IPS-18a (cell line): ENCODE results near the gene ALDH4A1.

Source experiments
- H3K27ac ChIP-seq: one replicate; pipeline ENCODE4 v1.5.1; 2013; ENCODE audit warnings: low read length
- H3K27me3 ChIP-seq: one replicate; pipeline ENCODE4 v1.6.1; 2013; ENCODE audit warnings: mild to moderate bottlenecking, low read length; ENCODE audit not compliant: control insufficient read depth, insufficient read depth
- H3K36me3 ChIP-seq: one replicate; pipeline ENCODE4 v1.6.1; 2013; ENCODE audit warnings: low read depth, low read length; ENCODE audit not compliant: control insufficient read depth
- H3K4me1 ChIP-seq: one replicate; pipeline ENCODE4 v1.6.1; 2013; ENCODE audit warnings: low read depth, low read length; ENCODE audit not compliant: control insufficient read depth
- H3K4me3 ChIP-seq: one replicate; pipeline ENCODE4 v1.5.1; 2013; ENCODE audit warnings: low read length
- H3K9ac ChIP-seq: one replicate; pipeline ENCODE4 v1.6.1; 2013; ENCODE audit warnings: mild to moderate bottlenecking, low read length, moderate library complexity
- H3K9me3 ChIP-seq: one replicate; pipeline ENCODE4 v1.6.1; 2013; ENCODE audit warnings: low read depth, low read length; ENCODE audit not compliant: control insufficient read depth

The ALDH4A1 gene

GRCh38 chr1:18936814-18937481 is 34.6 kb upstream of the ALDH4A1 start:
- no peak overlapping the region for H3K9ac ChIP-seq
- no peaks in the 10 kb centered on the region for H3K36me3 ChIP-seq
- H3K27me3 ChIP-seq = no peaks in the 10 kb centered on the region
- H3K4me1 ChIP-seq = peaks cover 24% of the 10 kb centered on the region
- no peak overlapping the region for H3K27ac ChIP-seq
- no peaks in the 10 kb centered on the region for H3K9me3 ChIP-seq
- H3K4me3 ChIP-seq = no peak overlapping the region

DNA sequence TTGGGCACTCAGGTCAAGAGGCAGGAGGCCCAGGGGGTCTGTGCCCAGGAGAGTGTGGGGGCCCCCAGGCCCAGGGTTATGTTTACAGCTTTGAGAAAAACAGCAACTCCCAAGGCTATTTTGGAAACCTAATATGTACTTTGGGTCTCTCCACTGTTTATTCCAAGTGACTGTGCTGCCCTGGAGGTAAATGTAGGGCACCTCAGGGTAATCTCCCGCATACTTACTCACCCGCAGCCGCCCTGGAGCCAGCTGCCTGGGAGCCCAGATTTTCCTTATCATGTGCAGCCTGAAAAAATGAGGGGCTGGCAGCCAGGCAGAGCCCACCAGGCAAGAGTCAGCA is 34.1 kb upstream of the ALDH4A1 start:
- no peak overlapping the region for H3K27ac ChIP-seq
- H3K4me3 ChIP-seq = no peak overlapping the region
- no peak overlapping the region for H3K9ac ChIP-seq
- no peaks in the 10 kb centered on the region for H3K36me3 ChIP-seq
- H3K27me3 ChIP-seq = no peaks in the 10 kb centered on the region
- no peaks in the 10 kb centered on the region for H3K9me3 ChIP-seq
- peaks cover 20% of the 10 kb centered on the region for H3K4me1 ChIP-seq

DNA sequence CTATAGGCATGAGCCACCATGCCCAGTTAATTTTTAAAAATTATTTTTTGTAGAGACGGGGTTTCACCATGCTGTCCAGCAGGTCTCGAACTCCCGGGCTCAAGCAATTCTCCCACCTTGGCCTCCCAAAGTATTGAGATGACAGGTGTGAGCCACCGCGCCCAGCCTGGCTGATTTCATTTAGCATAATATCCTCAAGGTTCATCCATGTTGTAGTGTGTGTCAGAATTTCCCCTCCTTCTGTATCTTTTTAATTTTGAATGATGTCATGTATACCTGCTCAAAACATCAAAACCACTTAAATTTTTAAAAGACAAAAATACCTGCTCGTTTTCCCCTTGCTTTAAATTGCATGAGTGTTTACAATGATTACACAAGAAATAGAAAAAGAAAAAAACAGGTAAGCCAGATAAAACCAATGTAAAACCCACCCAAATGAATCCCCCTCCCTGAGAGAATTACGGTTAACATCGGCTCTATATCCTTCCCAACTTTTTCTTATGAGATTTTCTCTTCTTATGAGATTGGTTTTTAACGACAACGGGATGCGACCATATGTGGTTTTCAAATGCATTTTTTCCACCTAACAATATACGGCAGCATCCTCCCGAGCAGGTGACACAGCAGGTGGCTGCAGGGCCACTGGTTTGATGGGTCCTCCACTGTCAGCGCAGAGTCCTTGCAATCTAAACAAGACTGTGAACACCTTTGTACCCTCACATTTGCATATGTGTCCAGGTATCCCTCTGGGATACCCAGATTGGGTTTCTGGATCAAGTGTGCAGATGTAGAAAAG is 32.0 kb upstream of the ALDH4A1 start:
- Histone ChIP-seq H3K4me1 (peaks cover 12% of the 10 kb centered on the region), H3K9ac (no peak overlapping the region), H3K36me3 (no peaks in the 10 kb centered on the region), H3K4me3 (no peak overlapping the region), H3K27me3 (no peaks in the 10 kb centered on the region), H3K27ac (no peak overlapping the region), H3K9me3 (no peaks in the 10 kb centered on the region)

- H3K36me3 ChIP-seq = no peaks in the 10 kb centered on the region
- H3K9ac ChIP-seq = no peak overlapping the region
- no peaks in the 10 kb centered on the region for H3K27me3 ChIP-seq
- H3K4me3 ChIP-seq = no peak overlapping the region
- peaks cover 6% of the 10 kb centered on the region for H3K4me1 ChIP-seq
- H3K27ac ChIP-seq = no peak overlapping the region
- no peaks in the 10 kb centered on the region for H3K9me3 ChIP-seq
These were observed 30.5 kb upstream of the ALDH4A1 start for GRCh38 chr1:18932879-18933278.

DNA sequence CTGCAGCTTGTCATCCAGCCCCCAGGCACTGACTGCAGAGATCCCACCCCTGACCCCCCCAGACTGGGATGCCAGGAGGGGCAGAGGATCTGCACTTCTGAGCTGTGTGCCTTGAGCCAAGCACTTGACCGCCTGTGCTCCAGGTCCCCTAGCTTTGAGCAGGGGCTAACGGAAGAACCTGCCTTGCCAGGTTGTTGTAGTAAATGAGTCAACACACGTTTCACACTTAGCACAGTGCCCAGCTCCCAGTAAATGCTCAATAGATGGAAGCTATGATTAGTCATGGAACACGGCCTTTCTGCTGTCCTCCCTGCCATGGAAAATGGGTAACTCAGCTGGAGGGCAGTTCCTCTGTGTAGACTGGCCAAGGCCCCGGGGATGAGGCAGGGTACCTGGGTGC is 30.0 kb upstream of the ALDH4A1 start:
- Histone ChIP-seq H3K27me3 (no peaks in the 10 kb centered on the region), H3K9me3 (no peaks in the 10 kb centered on the region), H3K9ac (no peak overlapping the region), H3K4me3 (no peak overlapping the region), H3K4me1 (peaks cover 6% of the 10 kb centered on the region), H3K27ac (no peak overlapping the region), H3K36me3 (no peaks in the 10 kb centered on the region)

DNA sequence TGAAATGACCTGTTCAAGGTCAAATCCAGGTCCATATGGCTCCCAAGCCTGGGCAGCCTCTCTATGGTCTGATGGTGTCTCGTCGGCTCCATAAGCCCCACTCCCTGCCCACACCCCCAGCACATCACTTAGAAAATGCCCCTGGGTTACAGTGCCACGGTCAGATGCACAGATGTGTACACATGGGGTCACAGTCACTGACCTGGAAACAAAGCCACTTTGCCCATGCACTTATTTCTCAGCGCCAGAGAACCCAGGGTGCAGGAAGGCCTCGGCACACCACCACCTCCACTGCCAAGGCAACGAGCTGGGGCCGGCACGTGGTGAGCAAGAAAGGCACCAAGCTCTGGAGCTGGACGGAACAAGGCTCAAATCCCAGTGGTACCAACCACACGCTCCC is 29.4 kb upstream of the ALDH4A1 start:
- Histone ChIP-seq H3K9me3 (no peaks in the 10 kb centered on the region), H3K4me3 (no peak overlapping the region), H3K36me3 (no peaks in the 10 kb centered on the region), H3K27ac (no peak overlapping the region), H3K9ac (no peak overlapping the region), H3K27me3 (no peaks in the 10 kb centered on the region), H3K4me1 (peaks cover 6% of the 10 kb centered on the region)

DNA sequence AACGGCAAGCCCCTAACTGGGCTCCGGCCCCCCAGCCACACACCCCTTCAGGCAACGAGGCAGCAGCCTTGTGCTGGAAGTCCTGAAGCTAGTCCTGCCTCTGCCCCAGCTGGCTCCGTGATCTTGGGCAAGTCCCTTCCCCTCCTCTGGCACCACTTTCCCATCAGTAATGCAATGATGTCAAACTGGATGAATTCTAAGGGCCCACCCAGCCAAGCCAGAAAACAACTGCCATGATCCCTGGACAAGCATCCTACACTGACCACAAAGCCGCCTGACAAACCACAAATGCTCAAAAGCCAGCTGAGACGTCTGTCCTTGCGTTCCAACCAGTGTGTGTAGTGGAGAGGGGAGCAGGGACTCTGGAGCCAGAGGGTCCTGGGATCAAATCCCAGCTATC is 27.3 kb upstream of the ALDH4A1 start:
- Histone ChIP-seq H3K27me3 (no peaks in the 10 kb centered on the region), H3K27ac (no peak overlapping the region), H3K36me3 (no peaks in the 10 kb centered on the region), H3K4me1 (no peaks in the 10 kb centered on the region), H3K9me3 (no peaks in the 10 kb centered on the region), H3K4me3 (no peak overlapping the region), H3K9ac (no peak overlapping the region)

DNA sequence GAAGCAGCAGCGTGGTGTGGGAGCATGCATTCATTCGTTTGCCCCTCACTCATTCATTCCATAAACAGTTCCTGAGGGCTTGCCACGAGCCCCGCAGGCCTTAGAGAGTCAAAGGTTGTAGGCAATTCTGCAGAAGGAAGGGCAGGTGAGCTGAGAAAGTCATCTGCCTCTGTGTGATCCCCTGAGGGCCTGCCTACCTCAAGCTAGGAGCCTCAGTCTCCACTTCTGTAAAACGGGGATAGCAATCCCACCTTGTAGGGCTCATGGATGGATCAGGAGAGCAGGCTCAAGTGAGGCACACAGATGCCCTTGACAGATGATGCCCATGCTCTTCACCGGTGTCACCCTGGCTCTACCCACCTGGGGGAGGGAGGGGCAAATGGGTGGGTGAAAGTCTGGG is 26.6 kb upstream of the ALDH4A1 start:
- Histone ChIP-seq H3K4me1 (no peaks in the 10 kb centered on the region), H3K27me3 (no peaks in the 10 kb centered on the region), H3K27ac (no peak overlapping the region), H3K9ac (no peak overlapping the region), H3K9me3 (no peaks in the 10 kb centered on the region), H3K4me3 (no peak overlapping the region), H3K36me3 (no peaks in the 10 kb centered on the region)

DNA sequence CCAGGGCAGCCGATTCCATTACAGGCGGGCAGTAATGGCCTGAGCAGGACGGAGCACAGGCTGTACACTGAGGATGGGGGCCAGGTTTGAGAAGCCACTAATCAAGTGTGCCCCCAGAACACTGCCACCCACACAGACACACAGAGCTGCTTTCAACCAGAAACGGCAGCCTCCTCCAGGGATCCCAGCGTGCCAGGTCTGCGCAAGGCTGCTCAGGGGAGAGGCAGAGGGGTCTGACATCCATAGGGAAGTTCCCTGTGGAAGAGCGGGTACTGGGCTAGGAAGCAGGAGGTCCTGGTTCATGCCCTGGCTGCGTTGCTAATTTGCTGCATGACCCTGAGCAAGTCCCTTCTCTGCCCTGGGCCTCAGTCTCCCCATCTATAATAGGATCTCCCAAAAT is 26.1 kb upstream of the ALDH4A1 start:
- Histone ChIP-seq H3K9me3 (no peaks in the 10 kb centered on the region), H3K27ac (no peak overlapping the region), H3K36me3 (no peaks in the 10 kb centered on the region), H3K9ac (no peak overlapping the region), H3K27me3 (no peaks in the 10 kb centered on the region), H3K4me3 (no peak overlapping the region), H3K4me1 (no peaks in the 10 kb centered on the region)

DNA sequence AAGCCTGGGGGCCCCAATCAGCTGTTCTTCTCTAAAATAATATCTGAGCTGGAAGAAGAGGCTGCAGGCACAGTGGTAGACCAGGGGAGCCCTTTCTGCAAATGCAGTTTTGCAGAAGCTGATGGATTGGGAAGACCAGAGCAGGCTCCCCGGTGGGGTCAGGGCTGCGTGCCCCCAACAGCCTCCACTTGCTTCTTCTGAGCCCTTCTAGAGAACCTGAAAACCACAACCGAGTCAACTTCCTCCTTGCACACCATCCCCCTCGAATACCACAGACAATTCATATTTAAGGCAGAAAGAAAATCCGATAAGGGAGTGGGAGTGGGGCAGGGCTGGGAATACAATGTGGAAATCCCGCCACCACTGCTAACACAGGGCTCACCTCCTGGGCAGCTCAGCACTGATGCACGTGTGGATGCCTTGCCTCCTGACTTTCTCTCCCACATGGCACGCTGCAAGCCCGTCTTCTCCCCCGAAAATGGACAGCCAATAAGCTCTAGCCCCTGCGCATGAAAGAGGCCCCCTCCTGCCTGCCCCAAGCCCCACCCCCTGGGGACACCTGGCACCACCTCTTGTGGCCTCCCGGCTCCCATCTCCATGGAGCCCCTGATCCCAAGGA is 25.4 kb upstream of the ALDH4A1 start:
- H3K27me3 ChIP-seq = no peaks in the 10 kb centered on the region
- H3K4me3 ChIP-seq = no peak overlapping the region
- H3K27ac ChIP-seq = no peak overlapping the region
- H3K9ac ChIP-seq = no peak overlapping the region
- no peaks in the 10 kb centered on the region for H3K36me3 ChIP-seq
- H3K9me3 ChIP-seq = no peaks in the 10 kb centered on the region
- H3K4me1 ChIP-seq = no peaks in the 10 kb centered on the region

- Histone ChIP-seq H3K27me3 (no peaks in the 10 kb centered on the region), H3K9me3 (no peaks in the 10 kb centered on the region), H3K4me1 (no peaks in the 10 kb centered on the region), H3K27ac (no peak overlapping the region), H3K9ac (no peak overlapping the region), H3K4me3 (no peak overlapping the region), H3K36me3 (no peaks in the 10 kb centered on the region)
These were observed 24.8 kb upstream of the ALDH4A1 start for GRCh38 chr1:18927082-18927653.
